ENCODE results near the gene MAST2.

- TF ChIP-seq POLR2AphosphoS5 (IDR thresholded peaks at IDR 0.05) (no peak), CTCF (IDR thresholded peaks at IDR 0.05) (no peak), EP300 (IDR thresholded peaks at IDR 0.05) (no peak)
Observed at GRCh38 chr1:45926330-45926729, 122.9 kb downstream of the MAST2 start.
